GM18511 (cell line): ENCODE measurements around the gene TPM3.
"Not testable (repeated sequence)": the region's sequence is repeated elsewhere in the genome, so short reads cannot be mapped to it uniquely, and the experiment has no call there.

ENCODE experiments used
- ATAC-seq: cut with Tn5 transposase; IDR thresholded peaks from one replicate; pipeline ENCODE4 v1.9.1; 2021; ENCODE audit warnings: mild to moderate bottlenecking, moderate library complexity; ENCODE audit not compliant: unreplicated experiment

Gene TPM3

DNA sequence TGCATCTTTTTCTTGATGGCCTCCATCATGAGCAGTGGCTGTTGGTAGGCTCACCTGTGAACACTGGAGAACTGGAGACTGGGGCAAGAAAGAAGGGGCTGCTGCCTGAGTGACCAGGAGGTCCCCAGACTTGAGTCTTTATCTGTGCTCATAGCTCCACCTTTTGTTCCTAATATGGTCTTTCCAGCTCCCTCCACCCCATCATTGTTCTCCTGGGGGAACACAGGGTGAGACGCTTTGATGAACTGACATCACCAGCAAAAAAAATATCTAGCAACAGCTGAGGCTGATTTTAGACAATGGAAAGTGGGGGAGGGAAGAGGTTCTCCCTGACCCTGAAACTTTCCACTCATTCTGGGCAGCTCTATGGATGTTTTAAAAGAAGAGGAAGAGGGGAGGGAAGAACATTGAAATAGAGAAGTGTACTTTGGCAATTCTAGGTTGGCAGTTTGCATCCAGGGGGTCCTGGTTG is at the start of gene TPM3:
Gene TPM3 (minus strand): TSS at position 111 of the 472 bp plus-strand sequence. CDS start 82 bp downstream, at position 29.
- ATAC-seq, result no peak

GRCh38 chr1:154240294-154240833 is 48.5 kb upstream of the TPM3 start:
- ATAC-seq, result no peak

GRCh38 chr1:154239491-154239890 is 47.6 kb upstream of the TPM3 start:
- ATAC-seq, result no peak

DNA sequence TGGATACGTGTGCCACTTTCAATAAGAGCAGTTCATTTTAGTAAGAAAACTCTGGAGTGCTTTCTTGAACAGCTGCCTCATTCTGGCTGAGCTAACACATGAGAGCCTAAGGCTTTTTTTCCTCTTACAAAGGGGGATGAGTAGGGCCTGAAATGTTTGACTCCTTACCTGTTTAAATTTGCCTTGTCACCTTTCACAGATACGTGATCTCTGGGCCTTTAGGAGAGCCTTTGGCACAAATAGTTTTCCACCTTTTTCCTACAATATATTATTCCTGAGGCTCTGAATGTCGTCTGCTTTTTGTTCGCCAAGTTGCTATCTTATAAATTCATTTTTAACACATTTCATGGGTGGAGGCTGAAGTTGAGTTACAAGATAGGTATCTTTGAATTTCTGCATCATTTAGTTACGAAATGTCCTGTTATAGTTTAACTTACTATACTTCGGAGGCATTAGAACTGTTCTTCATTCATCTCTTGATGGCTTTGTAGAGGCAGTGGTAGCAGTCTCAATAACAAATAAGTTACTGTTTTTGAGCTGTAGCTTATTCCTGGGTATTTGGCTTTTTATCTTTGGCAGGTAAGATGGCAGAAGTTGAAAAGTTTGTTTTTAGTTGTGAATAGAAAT is 46.1 kb upstream of the TPM3 start:
- no peak for ATAC-seq

DNA sequence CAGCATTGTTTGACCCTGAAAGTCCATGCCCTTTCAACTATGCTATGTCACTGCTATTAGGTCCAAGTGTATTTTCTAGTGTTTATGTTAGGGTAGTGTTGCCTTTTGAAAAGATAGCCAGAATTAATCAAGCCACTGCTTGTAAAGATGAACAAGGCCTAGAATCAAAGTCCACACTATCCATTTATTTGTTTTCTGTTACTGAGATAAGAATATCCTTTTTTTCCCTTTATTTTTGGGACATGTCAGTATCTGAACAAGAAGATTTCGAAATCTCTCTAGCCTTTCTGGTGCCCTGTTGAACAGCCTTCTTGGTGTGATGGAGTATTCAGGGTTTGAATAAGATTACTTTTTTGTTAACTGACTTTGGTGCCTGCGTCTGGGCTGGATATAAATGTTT is 45.5 kb upstream of the TPM3 start:
- no peak for ATAC-seq

DNA sequence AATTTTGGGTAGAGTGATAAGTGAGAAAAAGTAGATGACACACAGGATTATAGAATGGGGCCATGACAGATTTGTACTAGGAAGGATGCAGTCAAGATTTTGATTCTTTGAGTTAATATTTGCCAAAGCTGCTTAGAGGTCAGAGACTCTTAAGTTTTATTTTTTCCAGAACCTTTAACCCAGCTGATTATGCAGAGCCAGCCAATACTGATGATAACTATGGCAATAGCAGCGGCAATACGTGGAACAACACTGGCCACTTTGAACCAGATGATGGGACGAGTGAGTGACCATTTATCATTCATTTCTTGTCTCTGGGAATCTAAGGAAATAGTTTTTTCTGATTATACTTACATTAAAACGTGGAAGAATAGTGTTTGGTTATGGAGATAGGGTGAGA is 45.0 kb upstream of the TPM3 start:
- no peak for ATAC-seq

GRCh38 chr1:154233127-154233526 is 41.2 kb upstream of the TPM3 start:
- not testable (repeated sequence) for ATAC-seq

DNA sequence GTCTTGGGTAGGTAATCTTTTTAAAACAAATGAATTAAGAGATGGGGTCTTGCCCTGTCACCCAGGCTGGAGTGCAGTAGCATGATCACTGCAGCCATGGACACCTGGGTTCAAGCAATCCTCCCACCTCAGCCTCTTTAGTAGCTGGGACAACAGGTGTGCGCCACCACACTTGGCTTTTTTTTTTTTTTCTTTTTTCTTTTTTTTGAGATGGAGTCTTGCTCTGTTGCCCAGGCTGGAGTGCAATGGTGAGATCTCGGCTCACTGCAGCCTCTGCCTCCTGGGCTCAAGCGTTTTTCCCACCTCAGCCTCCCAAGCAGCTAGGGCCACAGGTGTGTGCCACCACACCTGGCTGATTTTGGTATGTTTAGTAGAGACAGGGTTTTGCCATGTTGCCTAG is 39.2 kb upstream of the TPM3 start:
- ATAC-seq, result not testable (repeated sequence)

DNA sequence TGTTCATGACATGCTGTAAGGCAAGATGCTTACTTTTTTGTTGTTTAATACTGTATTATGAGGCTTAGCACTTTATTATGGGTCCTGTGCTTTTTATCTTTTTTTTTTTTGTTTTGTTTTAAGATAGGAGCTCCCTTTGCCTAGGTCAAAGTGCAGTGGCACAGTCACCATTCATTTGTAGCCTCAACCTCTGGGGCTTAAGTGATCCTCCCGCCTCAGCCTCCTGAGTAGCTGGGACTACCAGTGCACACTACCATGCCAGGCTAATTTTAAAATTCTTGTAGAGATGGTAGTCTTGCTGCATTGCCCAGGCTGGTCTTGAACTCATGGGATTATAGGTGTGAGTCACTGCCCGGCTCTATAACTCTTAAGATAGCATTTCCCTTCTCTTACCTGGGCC is 33.5 kb upstream of the TPM3 start:
- ATAC-seq, result no peak

GRCh38 chr1:154223621-154224020 is 31.7 kb upstream of the TPM3 start:
- ATAC-seq, result no peak

DNA sequence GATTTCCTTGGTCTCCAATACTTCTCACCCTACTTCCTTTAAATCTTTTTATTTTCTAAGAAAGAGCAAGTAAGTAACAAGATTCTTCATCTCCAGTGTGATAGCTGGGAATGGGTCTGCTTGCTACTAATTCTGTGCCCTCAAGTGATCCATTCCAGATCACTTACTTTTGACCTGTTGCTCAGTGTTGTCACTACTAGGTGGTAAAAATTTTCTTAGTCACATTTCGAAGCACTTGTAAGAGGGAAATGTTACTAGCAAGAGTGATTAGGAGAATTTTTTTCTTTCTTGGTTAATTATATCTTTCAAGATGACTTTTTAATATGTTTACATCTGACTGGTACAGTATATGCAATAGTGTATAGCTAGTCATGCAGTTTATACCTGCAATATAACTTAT is 31.0 kb upstream of the TPM3 start:
- ATAC-seq, result no peak

DNA sequence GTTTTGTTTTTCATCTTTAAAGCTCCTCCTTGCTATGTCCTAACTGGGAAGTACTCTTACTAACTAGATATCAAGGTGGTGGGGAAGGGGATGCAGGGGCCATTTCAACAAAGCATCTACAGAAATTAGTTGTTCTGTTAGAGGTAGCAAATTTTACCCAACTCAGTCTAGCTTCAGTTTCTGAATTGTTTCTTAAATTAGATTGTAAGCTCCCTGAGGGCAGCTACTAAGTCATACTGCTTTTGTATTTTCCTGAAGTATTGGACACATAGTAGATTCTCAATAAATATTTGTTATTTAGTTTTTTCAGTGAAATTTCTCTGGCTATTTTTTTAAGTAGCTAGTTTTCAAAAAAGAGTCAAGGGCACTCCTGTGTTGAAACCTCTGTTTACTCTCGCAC is 30.6 kb upstream of the TPM3 start:
- no peak for ATAC-seq

GRCh38 chr1:154221278-154222001 is 29.5 kb upstream of the TPM3 start:
- ATAC-seq, result peak; percentile 25

DNA sequence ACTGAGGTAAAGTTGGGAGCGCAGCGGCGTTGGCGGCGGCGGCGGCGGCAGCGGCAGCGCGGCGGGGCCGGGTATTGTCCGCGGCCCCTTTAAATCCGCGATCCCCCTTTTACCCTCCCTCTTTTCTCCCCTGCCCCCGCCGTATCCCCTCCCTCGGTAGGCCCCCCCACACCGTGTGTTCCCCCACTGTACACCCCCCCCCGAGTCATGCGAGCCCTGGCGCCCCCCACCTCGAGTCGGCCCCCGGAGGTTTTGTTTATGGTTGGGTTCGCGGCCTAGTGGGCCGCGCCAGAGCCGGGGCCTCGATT is 29.0 kb upstream of the TPM3 start:
- ATAC-seq, result no peak

DNA sequence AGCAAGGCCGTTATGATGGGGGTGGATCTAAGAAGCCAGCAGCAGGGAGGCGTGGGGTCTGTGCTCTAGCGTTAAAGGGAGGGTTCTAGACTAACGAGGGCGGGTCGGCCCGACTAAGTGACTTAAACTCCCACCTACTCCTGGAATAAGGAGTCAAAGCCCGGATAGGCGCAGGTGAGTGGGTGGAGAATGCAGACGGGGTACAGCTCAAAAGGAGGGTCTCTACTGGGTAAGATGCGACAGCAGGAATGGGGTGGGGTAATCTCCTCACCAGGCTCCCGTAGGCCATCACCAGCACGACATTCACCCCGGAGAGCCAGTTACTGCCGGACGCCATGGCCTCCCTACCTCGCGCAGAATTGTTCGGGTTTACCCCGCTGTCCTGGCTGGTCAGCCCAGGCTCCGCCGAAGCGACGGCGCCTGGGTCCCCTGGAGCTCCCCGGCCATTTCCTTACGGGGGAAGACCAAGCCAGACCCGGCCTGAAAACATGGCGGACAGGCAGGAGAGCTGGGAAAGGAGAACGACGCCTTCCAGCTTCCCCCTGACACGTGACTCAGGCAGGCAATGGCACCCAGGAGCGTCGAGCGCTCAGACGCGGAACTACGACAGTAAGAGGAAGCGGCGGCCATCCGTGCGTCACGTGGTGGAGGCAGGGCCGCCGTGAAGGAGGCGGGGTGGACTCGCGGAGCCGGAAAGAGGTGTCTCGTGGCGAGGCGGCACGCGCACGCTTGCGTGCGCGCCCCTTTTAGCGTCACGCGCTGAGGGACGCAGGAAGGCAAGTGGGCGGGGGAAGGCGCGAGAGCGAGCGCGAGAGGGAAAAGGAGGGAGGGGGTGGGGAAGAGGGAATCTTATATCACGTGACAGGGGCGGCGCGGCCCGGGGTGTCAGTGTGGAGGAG is 28.4 kb upstream of the TPM3 start, which contains the start of gene UBAP2L:
Gene UBAP2L (plus strand): TSS at position 885 of the 899 bp plus-strand sequence. CDS start 4,169 bp downstream, outside the sequence.
- peak; percentile 94 for ATAC-seq

GRCh38 chr1:154219541-154219940 is 27.6 kb upstream of the TPM3 start:
- ATAC-seq, result no peak

DNA sequence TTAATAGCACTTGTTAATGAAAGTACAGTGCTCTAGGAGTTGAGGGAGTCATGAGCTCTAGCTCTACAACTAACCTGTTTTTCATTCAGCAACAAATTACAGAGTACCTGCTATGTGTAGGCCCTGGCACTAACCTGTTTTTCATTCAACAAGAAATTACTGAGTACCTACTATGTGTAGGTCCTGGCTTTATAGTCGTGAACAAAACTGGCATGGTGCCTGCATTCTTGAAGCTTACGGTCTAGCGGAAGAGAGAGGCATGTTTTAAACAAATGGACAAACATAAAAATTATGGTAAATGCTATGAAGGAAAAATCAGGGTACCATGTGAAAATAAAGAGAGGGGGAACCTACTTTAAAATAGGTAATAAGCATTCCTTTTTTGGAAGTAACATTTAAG is 26.6 kb upstream of the TPM3 start:
- no peak for ATAC-seq

GRCh38 chr1:154213274-154213673 is 21.4 kb upstream of the TPM3 start:
- ATAC-seq, result no peak

- no peak for ATAC-seq
These were observed 20.2 kb upstream of the TPM3 start for GRCh38 chr1:154212083-154212482.

DNA sequence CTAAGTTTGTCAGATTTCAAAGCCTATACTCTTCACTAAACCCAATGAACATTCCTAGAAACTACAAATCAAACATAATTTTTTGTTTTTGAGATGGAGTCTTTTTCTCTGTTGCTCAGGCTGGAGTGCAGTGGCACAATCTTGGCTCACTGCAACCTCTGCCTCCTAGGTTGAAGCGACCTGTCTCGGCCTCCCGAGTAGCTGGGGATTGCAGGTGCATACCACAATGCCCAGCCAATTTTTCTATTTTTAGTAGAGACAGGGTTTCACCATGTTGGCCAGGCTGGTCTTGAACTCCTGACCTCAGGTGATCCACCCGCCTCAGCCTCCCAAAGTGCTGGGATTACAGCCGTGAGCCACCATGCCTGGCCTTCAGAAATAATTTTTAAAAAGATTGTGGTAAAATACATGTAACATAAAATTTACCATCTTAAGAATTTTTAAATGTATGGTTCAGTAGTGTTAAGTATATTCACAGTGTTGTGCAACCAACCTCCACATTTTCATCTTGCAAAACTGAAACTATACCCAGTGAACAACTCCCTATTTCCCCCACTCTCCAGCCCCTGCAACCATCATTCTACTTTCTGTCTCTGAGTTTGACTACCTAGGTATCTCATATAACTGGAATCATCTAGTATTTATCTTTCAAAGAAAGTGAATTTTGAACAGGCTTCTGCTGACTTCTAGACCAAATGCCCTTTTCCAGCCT is 16.9 kb upstream of the TPM3 start:
- no peak for ATAC-seq

DNA sequence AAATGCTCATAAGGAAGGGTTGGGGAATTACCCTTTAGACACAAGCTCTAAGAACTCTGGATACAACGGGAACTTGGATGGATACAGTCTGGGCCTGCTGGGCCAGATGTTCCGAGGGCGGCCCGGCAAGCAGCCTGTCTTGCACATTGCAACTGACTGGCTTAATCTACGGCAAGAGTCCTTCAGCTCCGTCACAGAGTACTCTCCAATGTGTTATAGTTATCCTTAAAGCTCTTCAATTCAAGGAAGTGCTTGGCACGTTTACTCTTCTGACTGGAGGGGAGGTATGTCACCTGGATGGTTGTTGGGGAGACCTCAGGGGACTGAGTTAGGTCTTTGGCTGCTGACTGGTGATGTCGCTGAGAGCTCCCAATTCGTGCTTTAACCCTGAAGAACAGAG is 15.4 kb upstream of the TPM3 start:
- no peak for ATAC-seq
